ENCODE data around the gene SLC7A14.

Gene SLC7A14

DNA sequence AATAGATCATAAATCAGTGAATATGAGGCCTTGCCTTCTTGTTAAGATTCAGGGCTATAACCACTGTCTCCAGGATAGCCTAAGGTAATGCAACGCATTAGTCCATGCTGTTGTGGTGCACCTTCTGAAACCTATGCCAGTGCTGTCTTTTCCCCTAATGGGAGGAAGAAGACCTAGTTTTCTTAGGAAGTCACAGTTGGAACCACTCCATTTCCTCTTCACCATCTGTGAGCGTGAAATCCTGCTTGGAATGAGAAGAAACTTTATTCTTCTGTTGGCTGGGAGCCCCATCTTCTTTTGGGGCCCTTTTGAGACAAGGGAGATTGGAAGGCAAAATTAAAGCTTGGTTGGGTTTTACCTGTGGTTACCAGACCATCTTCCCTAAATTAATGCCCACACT is 25.9 kb upstream of the SLC7A14 start:
- Histone ChIP-seq H3K27me3 (replicated peaks; ENCODE audit: insufficient read depth, low read length) (no peaks in the 10 kb centered on the region), H4K20me1 (ENCODE audit: insufficient read depth, low read length) (no peaks in the 10 kb centered on the region), H3K79me2 (ENCODE audit: low read length) (no peaks in the 10 kb centered on the region), H3K9me2 (replicated peaks; ENCODE audit: insufficient read depth, low read length) (no peaks in the 10 kb centered on the region), H3K9me3 (replicated peaks; ENCODE audit: insufficient read depth, low read length) (no peaks in the 10 kb centered on the region), H3K4me2 (ENCODE audit: low read depth, low read length) (no peak overlapping the region), H2AFZ (ENCODE audit: low read length) (no peak overlapping the region), H3K36me3 (replicated peaks; ENCODE audit: insufficient read depth, low read length) (no peaks in the 10 kb centered on the region), H3K4me3 (ENCODE audit: low read length) (no peak overlapping the region), H3K9ac (ENCODE audit: low read length) (no peak overlapping the region), H3F3A (ENCODE audit: insufficient read depth, low read length) (no peaks in the 10 kb centered on the region), H3K27ac (ENCODE audit: low read length) (no peak overlapping the region), H3K4me1 (ENCODE audit: low read length) (no peaks in the 10 kb centered on the region)
- TF ChIP-seq EZH2 (optimal IDR thresholded peaks at IDR 0.05; ENCODE audit: low read depth, low read length) (no peak), EZH2phosphoT487 (IDR thresholded peaks at IDR 0.05; ENCODE audit: low read length) (no peak)
- TF ChIP-seq, protein P1, sequence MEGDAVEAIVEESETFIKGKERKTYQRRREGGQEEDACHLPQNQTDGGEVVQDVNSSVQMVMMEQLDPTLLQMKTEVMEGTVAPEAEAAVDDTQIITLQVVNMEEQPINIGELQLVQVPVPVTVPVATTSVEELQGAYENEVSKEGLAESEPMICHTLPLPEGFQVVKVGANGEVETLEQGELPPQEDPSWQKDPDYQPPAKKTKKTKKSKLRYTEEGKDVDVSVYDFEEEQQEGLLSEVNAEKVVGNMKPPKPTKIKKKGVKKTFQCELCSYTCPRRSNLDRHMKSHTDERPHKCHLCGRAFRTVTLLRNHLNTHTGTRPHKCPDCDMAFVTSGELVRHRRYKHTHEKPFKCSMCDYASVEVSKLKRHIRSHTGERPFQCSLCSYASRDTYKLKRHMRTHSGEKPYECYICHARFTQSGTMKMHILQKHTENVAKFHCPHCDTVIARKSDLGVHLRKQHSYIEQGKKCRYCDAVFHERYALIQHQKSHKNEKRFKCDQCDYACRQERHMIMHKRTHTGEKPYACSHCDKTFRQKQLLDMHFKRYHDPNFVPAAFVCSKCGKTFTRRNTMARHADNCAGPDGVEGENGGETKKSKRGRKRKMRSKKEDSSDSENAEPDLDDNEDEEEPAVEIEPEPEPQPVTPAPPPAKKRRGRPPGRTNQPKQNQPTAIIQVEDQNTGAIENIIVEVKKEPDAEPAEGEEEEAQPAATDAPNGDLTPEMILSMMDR (IDR thresholded peaks at IDR 0.05; ENCODE audit: low read length), result no peak
- DNase-seq, result no peak

DNA sequence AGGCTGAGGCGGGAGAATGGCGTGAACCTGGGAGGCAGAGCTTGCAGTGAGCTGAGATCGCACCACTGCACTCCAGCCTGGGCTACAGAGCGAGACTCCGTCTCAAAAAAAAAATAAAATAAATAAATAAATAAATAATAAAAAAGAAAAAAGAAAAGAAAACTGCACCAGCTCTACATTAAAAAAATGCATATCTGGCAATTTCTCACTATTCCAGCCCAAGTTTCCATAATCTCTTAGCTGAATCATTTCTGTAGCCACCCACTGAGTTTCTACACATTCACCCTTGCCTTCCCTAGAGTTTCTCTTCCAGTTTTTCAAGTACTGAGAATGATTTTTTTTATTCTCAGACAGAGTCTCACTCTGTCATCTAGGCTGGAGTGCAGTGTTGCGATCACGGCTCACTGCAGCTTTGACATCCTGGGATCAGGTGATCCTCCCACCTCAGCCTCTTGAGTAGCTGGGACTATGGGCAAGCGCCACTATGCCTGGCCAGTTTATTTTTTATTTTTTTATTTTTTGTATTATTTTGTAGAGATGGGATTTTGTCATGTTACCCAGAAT is 24.5 kb upstream of the SLC7A14 start:
- H3K9me3 ChIP-seq (replicated peaks; ENCODE audit: insufficient read depth, low read length), result no peaks in the 10 kb centered on the region
- H3K4me2 ChIP-seq (ENCODE audit: low read depth, low read length), result no peak overlapping the region
- no peaks in the 10 kb centered on the region for H3K36me3 ChIP-seq (replicated peaks; ENCODE audit: insufficient read depth, low read length)
- no peak for DNase-seq
- H4K20me1 ChIP-seq (ENCODE audit: insufficient read depth, low read length), result no peaks in the 10 kb centered on the region
- H3K27ac ChIP-seq (ENCODE audit: low read length), result no peak overlapping the region
- no peaks in the 10 kb centered on the region for H3K9me2 ChIP-seq (replicated peaks; ENCODE audit: insufficient read depth, low read length)
- H3K4me3 ChIP-seq (ENCODE audit: low read length), result no peak overlapping the region
- no peak overlapping the region for H2AFZ ChIP-seq (ENCODE audit: low read length)
- H3F3A ChIP-seq (ENCODE audit: insufficient read depth, low read length), result no peaks in the 10 kb centered on the region
- no peaks in the 10 kb centered on the region for H3K79me2 ChIP-seq (ENCODE audit: low read length)
- no peaks in the 10 kb centered on the region for H3K27me3 ChIP-seq (replicated peaks; ENCODE audit: insufficient read depth, low read length)
- TF ChIP-seq EZH2 (optimal IDR thresholded peaks at IDR 0.05; ENCODE audit: low read depth, low read length), result no peak
- no peak for TF ChIP-seq EZH2phosphoT487 (IDR thresholded peaks at IDR 0.05; ENCODE audit: low read length)
- TF ChIP-seq, protein P1 (IDR thresholded peaks at IDR 0.05; ENCODE audit: low read length), result no peak
- no peak overlapping the region for H3K9ac ChIP-seq (ENCODE audit: low read length)
- H3K4me1 ChIP-seq (ENCODE audit: low read length), result no peaks in the 10 kb centered on the region

DNA sequence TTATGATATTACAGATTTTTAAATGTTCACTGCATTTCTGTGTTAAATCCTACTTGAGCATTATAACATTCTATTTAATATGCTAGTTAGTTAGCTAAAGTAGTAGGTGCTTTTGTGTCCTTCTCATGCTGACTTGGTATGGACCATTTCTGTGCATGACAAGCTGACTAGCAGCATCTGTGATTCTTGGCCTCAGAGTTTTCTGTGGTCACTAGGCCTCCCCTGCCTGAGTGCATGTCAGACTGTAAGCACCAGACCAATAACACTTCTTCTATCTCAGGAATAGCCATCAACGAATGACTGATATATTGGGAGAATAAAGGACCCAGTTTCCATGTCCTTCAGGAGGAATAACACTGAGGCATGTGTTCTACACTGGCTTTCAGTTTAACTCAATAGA is 22.6 kb upstream of the SLC7A14 start:
- no peak overlapping the region for H3K4me3 ChIP-seq (ENCODE audit: low read length)
- TF ChIP-seq, protein P1 (IDR thresholded peaks at IDR 0.05; ENCODE audit: low read length), result no peak
- TF ChIP-seq EZH2 (optimal IDR thresholded peaks at IDR 0.05; ENCODE audit: low read depth, low read length) (no peak), EZH2phosphoT487 (IDR thresholded peaks at IDR 0.05; ENCODE audit: low read length) (no peak)
- no peak overlapping the region for H2AFZ ChIP-seq (ENCODE audit: low read length)
- no peak for DNase-seq
- no peaks in the 10 kb centered on the region for H3K79me2 ChIP-seq (ENCODE audit: low read length)
- no peaks in the 10 kb centered on the region for H3K4me1 ChIP-seq (ENCODE audit: low read length)
- no peaks in the 10 kb centered on the region for H3K36me3 ChIP-seq (replicated peaks; ENCODE audit: insufficient read depth, low read length)
- H3K27me3 ChIP-seq (replicated peaks; ENCODE audit: insufficient read depth, low read length), result no peaks in the 10 kb centered on the region
- no peak overlapping the region for H3K27ac ChIP-seq (ENCODE audit: low read length)
- no peaks in the 10 kb centered on the region for H3F3A ChIP-seq (ENCODE audit: insufficient read depth, low read length)
- no peaks in the 10 kb centered on the region for H3K9me3 ChIP-seq (replicated peaks; ENCODE audit: insufficient read depth, low read length)
- H3K9me2 ChIP-seq (replicated peaks; ENCODE audit: insufficient read depth, low read length), result no peaks in the 10 kb centered on the region
- no peaks in the 10 kb centered on the region for H4K20me1 ChIP-seq (ENCODE audit: insufficient read depth, low read length)
- H3K9ac ChIP-seq (ENCODE audit: low read length), result no peak overlapping the region
- no peak overlapping the region for H3K4me2 ChIP-seq (ENCODE audit: low read depth, low read length)
